MCF 10A (cell line): ENCODE data around the gene TNC. TPM values are rescaled to one million over a fixed set of nuclear protein-coding genes. Genes with fewer than 3 reads are reported as not detected.
A peak's percentile ranks its signal among the peaks of the same experiment; 100 is the strongest.

Experiments
- BruUV-seq: library from RNA; stranded (reverse); fragments of 400-500 nt; replicated peaks from 2 replicates; lab custom pipeline; 2021; lab: Mats Ljungman, UMichigan
- CTCF ChIA-PET: fragments of 300-600 bp; sonication (Branson Sonifier 250); formaldehyde crosslinking; extraction: SDS; loops from one replicate; lab custom pipeline; 2021; ENCODE audit warnings: antibody characterized with exemption, inconsistent platforms; lab: Yijun Ruan, JAX
- POLR2A ChIA-PET: fragments of 300-600, 350-650 bp; sonication (Branson Sonifier 250); formaldehyde crosslinking; extraction: SDS; loops from one replicate; lab custom pipeline; 2020; ENCODE audit warnings: antibody characterized with exemption, inconsistent platforms; lab: Yijun Ruan, JAX
- DNase-seq: peaks from one replicate; pipeline ENCODE4 v3.0.0-alpha.2; 2018; ENCODE audit not compliant: unreplicated experiment
- H3K27ac Mint-ChIP-seq: one replicate; pipeline ENCODE4 v1.8.0; 2022; ENCODE audit warnings: mild to moderate bottlenecking, low read depth, mixed read lengths; ENCODE audit not compliant: unreplicated experiment
- H3K27me3 Mint-ChIP-seq: one replicate; pipeline ENCODE4 v1.8.0; 2022; ENCODE audit warnings: mixed read lengths; ENCODE audit not compliant: insufficient read depth, unreplicated experiment
- H3K36me3 Mint-ChIP-seq: one replicate; pipeline ENCODE4 v1.8.0; 2022; ENCODE audit warnings: mild to moderate bottlenecking, moderate library complexity, mixed read lengths; ENCODE audit not compliant: insufficient read depth, unreplicated experiment
- H3K4me1 Mint-ChIP-seq: one replicate; pipeline ENCODE4 v1.8.0; 2022; ENCODE audit warnings: mixed read lengths; ENCODE audit not compliant: insufficient read depth, unreplicated experiment
- H3K4me3 Mint-ChIP-seq: one replicate; pipeline ENCODE4 v1.8.0; 2022; ENCODE audit warnings: mild to moderate bottlenecking, moderate library complexity, mixed read lengths; ENCODE audit not compliant: unreplicated experiment
- H3K9me3 Mint-ChIP-seq: one replicate; pipeline ENCODE4 v1.8.0; 2022; ENCODE audit warnings: mixed read lengths; ENCODE audit not compliant: unreplicated experiment
- CTCF ChIP-seq: fragments of 200-600 bp; IDR thresholded peaks from one replicate; pipeline ENCODE4 v1.8.0; 2022; ENCODE audit warnings: antibody characterized with exemption, mild to moderate bottlenecking; ENCODE audit not compliant: unreplicated experiment
- intact Hi-C: fragments of 100-400 bp; cut with micrococcal nuclease; formaldehyde crosslinking; loops from 2 replicates; pipeline ENCODE4 v1.14.1; 2022
- total RNA-seq: library from RNA; stranded (reverse); gene quantifications from 2 replicates; pipeline ENCODE4 v1.2.3, GENCODE V29; 2022

TNC gene
- total RNA-seq, 1 experiment from 2014 or later = 49.8 TPM

GRCh38 chr9:114990901-114991300 is 127.1 kb downstream of the TNC start:
- Mint-ChIP-seq H3K4me1 (peaks cover 9% of the 10 kb centered on the region), H3K4me3 (no peak overlapping the region), H3K27ac (no peak overlapping the region), H3K36me3 (peaks cover 6% of the 10 kb centered on the region), H3K9me3 (no peaks in the 10 kb centered on the region), H3K27me3 (peaks cover 26% of the 10 kb centered on the region)
- POLR2A ChIA-PET = no interaction called here
- DNase-seq = no peak
- CTCF ChIA-PET = no interaction called here
- no TSS peak for BruUV-seq
- intact Hi-C loops = no loop called here
- no peak for TF ChIP-seq CTCF

- ChIA-PET CTCF (interaction anchor here (0.5 to 0.9 kb wide), 4 partner anchors 9 to 1672 kb away, joined by 3 to 4 read pairs (median 4); no protein-coding TSS in a partner anchor), POLR2A (interaction anchor here (0.6 kb wide), 1 partner anchor 21 kb away, joined by 3 read pairs; no protein-coding TSS in a partner anchor)
- intact Hi-C loops = no loop called here
- BruUV-seq = no TSS peak
- peaks cover 26% of the 10 kb centered on the region for H3K27me3 Mint-ChIP-seq
- H3K4me1 Mint-ChIP-seq = peaks cover 9% of the 10 kb centered on the region
- H3K36me3 Mint-ChIP-seq = peaks cover 6% of the 10 kb centered on the region
- no peaks in the 10 kb centered on the region for H3K9me3 Mint-ChIP-seq
- H3K4me3 Mint-ChIP-seq = no peak overlapping the region
- no peak for DNase-seq
- no peak overlapping the region for H3K27ac Mint-ChIP-seq
- no peak for TF ChIP-seq CTCF
Measured at GRCh38 chr9:114989600-114990410, 128.2 kb downstream of the TNC start.

GRCh38 chr9:114988962-114989599 is 128.9 kb downstream of the TNC start:
- DNase-seq = peak; percentile 66
- POLR2A ChIA-PET = interaction anchor here (0.6 kb wide), 1 partner anchor 21 kb away, joined by 3 read pairs; no protein-coding TSS in a partner anchor
- CTCF ChIA-PET = interaction anchor here (0.5 to 0.9 kb wide), 4 partner anchors 8 to 513 kb away, joined by 3 to 6 read pairs (median 4); no protein-coding TSS in a partner anchor
- TF ChIP-seq CTCF = no peak
- Mint-ChIP-seq H3K4me3 (no peak overlapping the region), H3K27me3 (peaks cover 26% of the 10 kb centered on the region), H3K36me3 (peaks cover 6% of the 10 kb centered on the region), H3K27ac (no peak overlapping the region), H3K4me1 (peaks cover 9% of the 10 kb centered on the region), H3K9me3 (no peaks in the 10 kb centered on the region)
- intact Hi-C loops = no loop called here
- no TSS peak for BruUV-seq

GRCh38 chr9:114987116-114987515 is 130.8 kb downstream of the TNC start:
- ChIA-PET POLR2A (interaction anchor here (0.9 kb wide), 1 partner anchor 16 kb away, joined by 3 read pairs; no protein-coding TSS in a partner anchor), CTCF (interaction anchor here (0.6 to 1.2 kb wide), 2 partner anchors 27 to 42 kb away, joined by 3 read pairs; no protein-coding TSS in a partner anchor)
- no peak for TF ChIP-seq CTCF
- H3K9me3 Mint-ChIP-seq = no peaks in the 10 kb centered on the region
- peaks cover 13% of the 10 kb centered on the region for H3K27me3 Mint-ChIP-seq
- no TSS peak for BruUV-seq
- peaks cover 6% of the 10 kb centered on the region for H3K36me3 Mint-ChIP-seq
- H3K4me1 Mint-ChIP-seq = peaks cover 9% of the 10 kb centered on the region
- H3K27ac Mint-ChIP-seq = no peak overlapping the region
- no peak for DNase-seq
- H3K4me3 Mint-ChIP-seq = no peak overlapping the region
- intact Hi-C loops = no loop called here
